Smooth muscle cell (in vitro differentiated cells): Measurements from ENCODE around the gene EGR1. TPM values are rescaled to one million over a fixed set of nuclear protein-coding genes. Genes with fewer than 3 reads are reported as not detected.

Source experiments
- polyA plus RNA-seq: library from polyadenylated mRNA; unstranded; fragments of >200 nt; fragmentation: Nextera tagmentation; extraction: Ambion mirVana; gene quantifications from 2 replicates; pipeline ENCODE4 v1.2.1, GENCODE V29; 2016
- small RNA-seq: library from RNA; depleted of rRNA; stranded (forward); fragments of <200 nt; gene quantifications from one replicate; pipeline ENCODE3, GENCODE V24; 2014
- total RNA-seq: library from RNA; depleted of rRNA; stranded (reverse); fragments of >200 nt; gene quantifications from 2 replicates; pipeline ENCODE4 v1.2.3, GENCODE V29; 2014

The EGR1 gene
- total and polyA plus RNA-seq, 2 experiments from 2014 or later: 250 to 1,110 TPM

Small RNA genes lying within 50 kb of the gene (small RNA-seq; reads per million reads assigned to genes)
- not detected for gene AC113403.1

Other genes starting within 250 kb of the EGR1 start
- 0.36 TPM in 1 of 2 replicates, not detected in the other for gene GFRA3, start 190.9 kb upstream of the EGR1 start, total RNA-seq
- 0.09 and 2.7 TPM in 2 replicates for gene GFRA3, start 190.9 kb upstream of the EGR1 start, polyA plus RNA-seq
- 2.6 and 4.3 TPM in 2 replicates for gene CDC25C, start 133.7 kb upstream of the EGR1 start, total RNA-seq
- gene CDC25C, start 133.7 kb upstream of the EGR1 start, polyA plus RNA-seq: 1.7 and 3.0 TPM in 2 replicates
- 34.8 and 48.1 TPM in 2 replicates for gene FAM53C, start 127.2 kb upstream of the EGR1 start, total RNA-seq
- 44.5 and 45.1 TPM in 2 replicates for gene FAM53C, start 127.2 kb upstream of the EGR1 start, polyA plus RNA-seq
- gene KDM3B, start 112.8 kb upstream of the EGR1 start, total RNA-seq: 43.1 and 54.3 TPM in 2 replicates
- gene KDM3B, start 112.8 kb upstream of the EGR1 start, polyA plus RNA-seq: 16.5 and 17.9 TPM in 2 replicates
- 4.0 and 4.3 TPM in 2 replicates for gene REEP2, start 26.4 kb upstream of the EGR1 start, total RNA-seq
- gene REEP2, start 26.4 kb upstream of the EGR1 start, polyA plus RNA-seq: 5.4 and 7.7 TPM in 2 replicates
- gene ETF1, start 77.8 kb downstream of the EGR1 start, total RNA-seq: 98.0 and 100 TPM in 2 replicates
- gene ETF1, start 77.8 kb downstream of the EGR1 start, polyA plus RNA-seq: 44.0 and 48.7 TPM in 2 replicates
- 263 and 317 TPM in 2 replicates for gene HSPA9, start 109.9 kb downstream of the EGR1 start, total RNA-seq
- gene HSPA9, start 109.9 kb downstream of the EGR1 start, polyA plus RNA-seq: 136 and 157 TPM in 2 replicates